GM12865 (cell line): ENCODE measurements around the gene VAT1.

Source experiments
- DNase-seq: peaks from one replicate; pipeline ENCODE4 v3.0.0; 2010; ENCODE audit warnings: low read depth
- H3K4me3 ChIP-seq: 2 replicates; pipeline ENCODE4 v1.5.1; 2011; ENCODE audit warnings: mild to moderate bottlenecking, low read depth, low read length, control low read depth
- CTCF ChIP-seq: IDR thresholded peaks from 2 replicates; pipeline ENCODE4 v1.5.1; 2011; ENCODE audit warnings: low read length, control low read depth, low read depth, inconsistent platforms; ENCODE audit not compliant: insufficient read depth; ENCODE audit errors: missing control alignments

The VAT1 gene

GRCh38 chr17:42992872-42993271 is 29.3 kb downstream of the VAT1 start:
- no peak for TF ChIP-seq CTCF
- no peak overlapping the region for H3K4me3 ChIP-seq
- DNase-seq, result no peak

DNA sequence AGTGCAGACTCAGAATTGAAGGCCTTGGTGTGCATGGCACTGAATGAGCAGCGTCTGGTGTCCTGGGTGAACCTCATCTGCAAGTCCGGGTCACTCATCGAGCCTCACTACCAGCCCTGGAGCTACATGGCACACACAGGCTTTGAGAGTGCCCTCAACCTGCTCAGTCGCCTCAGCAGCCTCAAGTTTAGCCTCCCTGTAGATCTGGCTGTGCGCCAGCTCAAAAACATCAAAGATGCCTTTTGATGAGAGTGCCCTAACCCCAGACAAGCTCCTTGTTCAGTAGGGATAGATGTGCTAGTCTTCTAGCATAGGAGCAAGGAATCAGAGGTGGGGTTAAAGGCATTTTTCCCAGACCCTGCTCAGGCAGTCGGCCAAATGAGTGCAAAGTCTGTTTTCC is 30.7 kb downstream of the VAT1 start:
- H3K4me3 ChIP-seq, result no peak overlapping the region
- no peak for DNase-seq
- TF ChIP-seq CTCF, result no peak

- H3K4me3 ChIP-seq, result no peak overlapping the region
- TF ChIP-seq CTCF, result no peak
- no peak for DNase-seq
Measured at GRCh38 chr17:42989726-42990652, 32.2 kb downstream of the VAT1 start.

- no peak for DNase-seq
- TF ChIP-seq CTCF, result no peak
- no peak overlapping the region for H3K4me3 ChIP-seq
Measured at GRCh38 chr17:42989141-42989540, 33.0 kb downstream of the VAT1 start.

GRCh38 chr17:42985225-42985624 is 37.0 kb downstream of the VAT1 start:
- peak; percentile 82 for DNase-seq
- no peak for TF ChIP-seq CTCF
- peak overlapping the region; percentile 27; the same call in 1 of the 2 replicates for H3K4me3 ChIP-seq

DNA sequence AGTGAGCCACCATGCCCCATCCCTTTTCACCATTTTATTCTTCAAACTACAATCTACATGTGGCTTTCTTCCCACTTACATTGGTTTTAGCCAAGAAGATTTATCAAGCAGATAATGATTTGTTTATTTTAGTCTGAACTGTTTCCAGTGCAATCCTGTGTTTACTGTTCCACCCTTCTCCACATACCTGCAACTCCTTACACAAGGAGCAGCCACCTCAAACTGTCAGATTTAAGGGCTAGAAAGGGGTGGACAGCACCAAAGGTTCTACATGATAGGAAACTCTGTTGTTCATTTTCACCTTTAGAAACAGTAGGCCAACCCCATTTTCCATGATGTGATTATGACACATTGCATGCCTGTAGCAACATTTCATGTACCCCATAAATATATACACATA is 39.9 kb downstream of the VAT1 start:
- H3K4me3 ChIP-seq, result no peak overlapping the region
- DNase-seq, result no peak
- no peak for TF ChIP-seq CTCF
